DND-41 (cell line): ENCODE data around the gene SRD5A2.

Experiments used
- ATAC-seq: fragments of 200-7000 bp; cut with Tn5 transposase; 3 replicates; pipeline ENCODE4 v1.9.1; 2021; ENCODE audit warnings: low read depth; ENCODE audit not compliant: insufficient read depth
- DNase-seq: peaks from one replicate; pipeline ENCODE4 v3.0.0-alpha.2; 2020
- H2AFZ ChIP-seq: 2 replicates; pipeline ENCODE4 v1.6.0; 2012; ENCODE audit warnings: low read depth, low read length
- H3K27ac ChIP-seq: 2 replicates; pipeline ENCODE4 v1.5.1; 2012; ENCODE audit warnings: low read length, inconsistent platforms
- H3K27me3 ChIP-seq: fragments of 200-600 bp; sonication (generic); 2 replicates; pipeline ENCODE4 v1.6.0; 2012; ENCODE audit warnings: low read length, mild to moderate bottlenecking, inconsistent platforms; ENCODE audit not compliant: insufficient read depth, poor library complexity
- H3K36me3 ChIP-seq: 2 replicates; pipeline ENCODE4 v1.5.1; 2012; ENCODE audit warnings: low read length, inconsistent platforms; ENCODE audit not compliant: insufficient read depth
- H3K4me1 ChIP-seq: 2 replicates; pipeline ENCODE4 v1.5.1; 2012; ENCODE audit warnings: mild to moderate bottlenecking, low read length; ENCODE audit not compliant: insufficient read depth
- H3K4me2 ChIP-seq: 2 replicates; pipeline ENCODE4 v1.6.0; 2012; ENCODE audit warnings: mild to moderate bottlenecking, moderate library complexity, low read length, inconsistent platforms; ENCODE audit not compliant: insufficient read depth
- H3K4me3 ChIP-seq, 2 experiments: fragments of 200-600 bp in 1 of 2; shearing (Covaris generic) in 1 of 2; 2 replicates each; pipeline ENCODE4 v1.5.1; 2012 to 2016; ENCODE audit warnings: inconsistent platforms in 2 of 2, low read length in 2 of 2, mild to moderate bottlenecking in 2 of 2, low read depth in 1 of 2, moderate library complexity in 1 of 2
- H3K79me2 ChIP-seq: 2 replicates; pipeline ENCODE4 v1.6.0; 2012; ENCODE audit warnings: low read length, inconsistent platforms; ENCODE audit not compliant: insufficient read depth
- H3K9ac ChIP-seq: 2 replicates; pipeline ENCODE4 v1.6.0; 2012; ENCODE audit warnings: low read depth, mild to moderate bottlenecking, inconsistent platforms, low read length, moderate library complexity
- H3K9me3 ChIP-seq: 2 replicates; pipeline ENCODE4 v1.5.1; 2012; ENCODE audit warnings: low read length, moderate library complexity, mild to moderate bottlenecking, inconsistent platforms; ENCODE audit not compliant: insufficient read depth, severe bottlenecking
- H4K20me1 ChIP-seq: 2 replicates; pipeline ENCODE4 v1.6.0; 2012; ENCODE audit warnings: low read length; ENCODE audit not compliant: insufficient read depth
- CTCF ChIP-seq: IDR thresholded peaks from 2 replicates; pipeline ENCODE4 v1.5.1; 2012; ENCODE audit warnings: borderline replicate concordance, low read length, moderate library complexity, mild to moderate bottlenecking; ENCODE audit not compliant: poor library complexity, severe bottlenecking; ENCODE audit errors: extremely low read depth
- EZH2 ChIP-seq: IDR thresholded peaks from 3 replicates; pipeline ENCODE4 v1.6.1; 2012; ENCODE audit warnings: borderline replicate concordance, low read depth, mild to moderate bottlenecking, moderate library complexity, low read length, inconsistent platforms; ENCODE audit not compliant: severe bottlenecking

Gene SRD5A2

GRCh38 chr2:31515586-31515985 lies 65.2 kb downstream of the SRD5A2 start:
- Histone ChIP-seq H3K27ac (no peak overlapping the region), H3K27me3 (no peaks in the 10 kb centered on the region), H3K79me2 (no peaks in the 10 kb centered on the region), H3K4me3 (no peak overlapping the region), H4K20me1 (no peaks in the 10 kb centered on the region), H3K9ac (no peak overlapping the region), H3K36me3 (no peaks in the 10 kb centered on the region), H2AFZ (no peak overlapping the region), H3K4me2 (no peak overlapping the region), H3K9me3 (no peaks in the 10 kb centered on the region), H3K4me1 (no peaks in the 10 kb centered on the region)
- TF ChIP-seq EZH2 (no peak), CTCF (no peak)
- DNase-seq, result no peak
- no peak for ATAC-seq

- H3K4me2 ChIP-seq, result no peak overlapping the region
- H3K27ac ChIP-seq, result no peak overlapping the region
- ATAC-seq (no peak), DNase-seq (no peak)
- no peaks in the 10 kb centered on the region for H4K20me1 ChIP-seq
- H2AFZ ChIP-seq, result no peak overlapping the region
- H3K4me3 ChIP-seq, result no peak overlapping the region
- no peaks in the 10 kb centered on the region for H3K36me3 ChIP-seq
- no peaks in the 10 kb centered on the region for H3K4me1 ChIP-seq
- TF ChIP-seq CTCF, result no peak
- no peak for TF ChIP-seq EZH2
- H3K9ac ChIP-seq, result no peak overlapping the region
- H3K9me3 ChIP-seq, result no peaks in the 10 kb centered on the region
- no peaks in the 10 kb centered on the region for H3K27me3 ChIP-seq
- no peaks in the 10 kb centered on the region for H3K79me2 ChIP-seq
Measured at GRCh38 chr2:31513553-31513952, 67.2 kb downstream of the SRD5A2 start.

- no peak overlapping the region for H2AFZ ChIP-seq
- H3K27me3 ChIP-seq, result no peaks in the 10 kb centered on the region
- H3K4me2 ChIP-seq, result no peak overlapping the region
- no peaks in the 10 kb centered on the region for H3K79me2 ChIP-seq
- H3K9ac ChIP-seq, result no peak overlapping the region
- ATAC-seq (no peak), DNase-seq (no peak)
- H3K36me3 ChIP-seq, result no peaks in the 10 kb centered on the region
- TF ChIP-seq EZH2 (no peak), CTCF (no peak)
- no peak overlapping the region for H3K4me3 ChIP-seq
- no peaks in the 10 kb centered on the region for H3K9me3 ChIP-seq
- no peaks in the 10 kb centered on the region for H4K20me1 ChIP-seq
- H3K27ac ChIP-seq, result no peak overlapping the region
- H3K4me1 ChIP-seq, result no peaks in the 10 kb centered on the region
Measured at GRCh38 chr2:31511376-31511775, 69.4 kb downstream of the SRD5A2 start.

- Histone ChIP-seq H3K4me3 (no peak overlapping the region), H2AFZ (no peak overlapping the region), H3K27ac (no peak overlapping the region), H4K20me1 (no peaks in the 10 kb centered on the region), H3K4me2 (no peak overlapping the region), H3K9me3 (no peaks in the 10 kb centered on the region), H3K36me3 (no peaks in the 10 kb centered on the region), H3K27me3 (no peaks in the 10 kb centered on the region), H3K4me1 (no peaks in the 10 kb centered on the region), H3K79me2 (no peaks in the 10 kb centered on the region), H3K9ac (no peak overlapping the region)
- TF ChIP-seq CTCF, result no peak
- no peak for TF ChIP-seq EZH2
- no peak for DNase-seq
- ATAC-seq, result no peak
Measured at GRCh38 chr2:31505111-31505510, 75.6 kb downstream of the SRD5A2 start.
